ENCODE results near the gene CDKN2D. TPM values are rescaled to one million over a fixed set of nuclear protein-coding genes. Genes with fewer than 3 reads are reported as not detected.

CDKN2D gene
- total RNA-seq, 1 experiment from 2014 or later: 3.3 TPM

- 0 out of 2 replicates have a peak, but pooled peaks have one; percentile 9 for ATAC-seq
- CTCF ChIA-PET: interaction anchor here (0.8 to 3.4 kb wide), 7 partner anchors 22 to 98 kb away, joined by 3 to 46 read pairs (median 5); partner anchors contain the start of gene SLC44A2
Measured at GRCh38 chr19:10603084-10603872, 34.5 kb upstream of the CDKN2D start.

DNA sequence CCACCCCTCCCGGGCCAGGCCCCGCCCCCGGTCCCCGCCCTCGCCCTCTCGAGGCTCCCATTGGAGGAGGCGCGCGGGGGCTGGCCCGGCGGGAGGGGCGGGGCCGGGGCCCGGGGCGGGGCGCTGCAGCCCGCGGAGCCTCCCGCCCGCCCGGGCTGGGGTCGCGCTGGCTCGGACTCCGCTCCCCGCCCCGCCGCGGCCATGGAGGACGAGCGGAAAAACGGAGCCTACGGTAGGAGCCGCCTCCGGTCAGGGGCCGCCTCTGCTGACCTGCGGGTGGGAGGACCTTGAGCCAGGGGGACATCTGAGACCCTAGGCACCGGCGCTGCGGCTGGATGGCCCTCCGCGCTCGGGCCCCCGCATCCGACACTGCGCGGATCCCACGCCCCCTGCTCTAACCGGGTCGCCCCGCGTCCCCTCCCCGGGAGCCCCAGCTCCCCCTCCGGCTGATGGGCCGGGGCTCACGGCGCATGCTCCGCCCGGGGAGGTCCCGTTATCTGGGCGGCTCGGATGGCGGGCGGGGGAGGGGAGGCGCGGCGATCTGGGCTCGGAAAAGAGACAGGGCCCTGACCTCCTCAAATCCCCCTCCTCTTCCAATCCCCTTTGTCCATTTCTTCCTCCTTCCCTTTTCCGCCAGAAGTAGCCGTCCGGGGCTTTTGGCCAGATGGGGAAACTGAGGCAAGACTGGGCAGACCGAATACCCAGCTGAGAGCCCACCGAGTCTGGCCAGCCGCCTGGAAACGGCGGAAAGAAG, 33.7 kb upstream of the CDKN2D start:
- H3K4me1 Mint-ChIP-seq: peaks cover 12% of the 10 kb centered on the region
- peaks cover 5% of the 10 kb centered on the region; the same call in 1 of the 2 replicates for H3K36me3 Mint-ChIP-seq
- H3K9me3 Mint-ChIP-seq: peaks cover 6% of the 10 kb centered on the region
- ChIA-PET CTCF (interaction anchor here (0.5 to 3.4 kb wide), 15 partner anchors 21 to 221 kb away, joined by 3 to 46 read pairs (median 5); partner anchors contain the start of gene SLC44A2), POLR2A (interaction anchor here (0.7 kb wide), 2 partner anchors 21 to 40 kb away, joined by 3 read pairs; no protein-coding TSS in a partner anchor)
- peaks cover 18% of the 10 kb centered on the region for H3K27me3 Mint-ChIP-seq (ENCODE audit: low read depth)
- peak; percentile 91 for DNase-seq (ENCODE audit: low spot score)
- ATAC-seq: peak; percentile 95
- H3K4me3 Mint-ChIP-seq: peak overlapping the region; percentile 84
- no peak overlapping the region for H3K27ac Mint-ChIP-seq
- TF ChIP-seq ZNF416 (CRISPR knock-in tag; IDR thresholded peaks at IDR 0.05) (no peak), FOXP1 (CRISPR knock-in tag; IDR thresholded peaks at IDR 0.05; ENCODE audit: borderline replicate concordance) (peak; percentile 60; the same call in 1 of the 2 replicates), ZNF232 (CRISPR knock-in tag; IDR thresholded peaks at IDR 0.05) (no peak), IRF1 (CRISPR knock-in tag; IDR thresholded peaks at IDR 0.05) (0 out of 2 replicates have a peak, but pooled peaks have one; percentile 14), ETV6 (CRISPR knock-in tag; IDR thresholded peaks at IDR 0.05) (peak; percentile 62; the same call in 1 of the 2 replicates), ZNF671 (CRISPR knock-in tag; IDR thresholded peaks at IDR 0.05) (no peak), FOXP4 (CRISPR knock-in tag; IDR thresholded peaks at IDR 0.05) (peak; percentile 48; the same call in 1 of the 2 replicates)
- TF ChIP-seq, protein P1, sequence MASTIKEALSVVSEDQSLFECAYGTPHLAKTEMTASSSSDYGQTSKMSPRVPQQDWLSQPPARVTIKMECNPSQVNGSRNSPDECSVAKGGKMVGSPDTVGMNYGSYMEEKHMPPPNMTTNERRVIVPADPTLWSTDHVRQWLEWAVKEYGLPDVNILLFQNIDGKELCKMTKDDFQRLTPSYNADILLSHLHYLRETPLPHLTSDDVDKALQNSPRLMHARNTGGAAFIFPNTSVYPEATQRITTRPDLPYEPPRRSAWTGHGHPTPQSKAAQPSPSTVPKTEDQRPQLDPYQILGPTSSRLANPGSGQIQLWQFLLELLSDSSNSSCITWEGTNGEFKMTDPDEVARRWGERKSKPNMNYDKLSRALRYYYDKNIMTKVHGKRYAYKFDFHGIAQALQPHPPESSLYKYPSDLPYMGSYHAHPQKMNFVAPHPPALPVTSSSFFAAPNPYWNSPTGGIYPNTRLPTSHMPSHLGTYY (CRISPR knock-in tag; IDR thresholded peaks at IDR 0.05): no peak
- TF ChIP-seq, protein P2, sequence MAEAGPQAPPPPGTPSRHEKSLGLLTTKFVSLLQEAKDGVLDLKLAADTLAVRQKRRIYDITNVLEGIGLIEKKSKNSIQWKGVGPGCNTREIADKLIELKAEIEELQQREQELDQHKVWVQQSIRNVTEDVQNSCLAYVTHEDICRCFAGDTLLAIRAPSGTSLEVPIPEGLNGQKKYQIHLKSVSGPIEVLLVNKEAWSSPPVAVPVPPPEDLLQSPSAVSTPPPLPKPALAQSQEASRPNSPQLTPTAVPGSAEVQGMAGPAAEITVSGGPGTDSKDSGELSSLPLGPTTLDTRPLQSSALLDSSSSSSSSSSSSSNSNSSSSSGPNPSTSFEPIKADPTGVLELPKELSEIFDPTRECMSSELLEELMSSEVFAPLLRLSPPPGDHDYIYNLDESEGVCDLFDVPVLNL (CRISPR knock-in tag; IDR thresholded peaks at IDR 0.05; ENCODE audit: borderline replicate concordance, low read depth): no peak
- TF ChIP-seq, protein P3, sequence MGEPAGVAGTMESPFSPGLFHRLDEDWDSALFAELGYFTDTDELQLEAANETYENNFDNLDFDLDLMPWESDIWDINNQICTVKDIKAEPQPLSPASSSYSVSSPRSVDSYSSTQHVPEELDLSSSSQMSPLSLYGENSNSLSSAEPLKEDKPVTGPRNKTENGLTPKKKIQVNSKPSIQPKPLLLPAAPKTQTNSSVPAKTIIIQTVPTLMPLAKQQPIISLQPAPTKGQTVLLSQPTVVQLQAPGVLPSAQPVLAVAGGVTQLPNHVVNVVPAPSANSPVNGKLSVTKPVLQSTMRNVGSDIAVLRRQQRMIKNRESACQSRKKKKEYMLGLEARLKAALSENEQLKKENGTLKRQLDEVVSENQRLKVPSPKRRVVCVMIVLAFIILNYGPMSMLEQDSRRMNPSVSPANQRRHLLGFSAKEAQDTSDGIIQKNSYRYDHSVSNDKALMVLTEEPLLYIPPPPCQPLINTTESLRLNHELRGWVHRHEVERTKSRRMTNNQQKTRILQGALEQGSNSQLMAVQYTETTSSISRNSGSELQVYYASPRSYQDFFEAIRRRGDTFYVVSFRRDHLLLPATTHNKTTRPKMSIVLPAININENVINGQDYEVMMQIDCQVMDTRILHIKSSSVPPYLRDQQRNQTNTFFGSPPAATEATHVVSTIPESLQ (CRISPR knock-in tag; IDR thresholded peaks at IDR 0.05): no peak
- TF ChIP-seq, protein P4, sequence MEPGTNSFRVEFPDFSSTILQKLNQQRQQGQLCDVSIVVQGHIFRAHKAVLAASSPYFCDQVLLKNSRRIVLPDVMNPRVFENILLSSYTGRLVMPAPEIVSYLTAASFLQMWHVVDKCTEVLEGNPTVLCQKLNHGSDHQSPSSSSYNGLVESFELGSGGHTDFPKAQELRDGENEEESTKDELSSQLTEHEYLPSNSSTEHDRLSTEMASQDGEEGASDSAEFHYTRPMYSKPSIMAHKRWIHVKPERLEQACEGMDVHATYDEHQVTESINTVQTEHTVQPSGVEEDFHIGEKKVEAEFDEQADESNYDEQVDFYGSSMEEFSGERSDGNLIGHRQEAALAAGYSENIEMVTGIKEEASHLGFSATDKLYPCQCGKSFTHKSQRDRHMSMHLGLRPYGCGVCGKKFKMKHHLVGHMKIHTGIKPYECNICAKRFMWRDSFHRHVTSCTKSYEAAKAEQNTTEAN (CRISPR knock-in tag; IDR thresholded peaks at IDR 0.05): peak; percentile 46; the same call in 1 of the 2 replicates
- TF ChIP-seq, protein P5, sequence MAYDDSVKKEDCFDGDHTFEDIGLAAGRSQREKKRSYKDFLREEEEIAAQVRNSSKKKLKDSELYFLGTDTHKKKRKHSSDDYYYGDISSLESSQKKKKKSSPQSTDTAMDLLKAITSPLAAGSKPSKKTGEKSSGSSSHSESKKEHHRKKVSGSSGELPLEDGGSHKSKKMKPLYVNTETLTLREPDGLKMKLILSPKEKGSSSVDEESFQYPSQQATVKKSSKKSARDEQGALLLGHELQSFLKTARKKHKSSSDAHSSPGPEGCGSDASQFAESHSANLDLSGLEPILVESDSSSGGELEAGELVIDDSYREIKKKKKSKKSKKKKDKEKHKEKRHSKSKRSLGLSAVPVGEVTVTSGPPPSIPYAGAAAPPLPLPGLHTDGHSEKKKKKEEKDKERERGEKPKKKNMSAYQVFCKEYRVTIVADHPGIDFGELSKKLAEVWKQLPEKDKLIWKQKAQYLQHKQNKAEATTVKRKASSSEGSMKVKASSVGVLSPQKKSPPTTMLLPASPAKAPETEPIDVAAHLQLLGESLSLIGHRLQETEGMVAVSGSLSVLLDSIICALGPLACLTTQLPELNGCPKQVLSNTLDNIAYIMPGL (CRISPR knock-in tag; IDR thresholded peaks at IDR 0.05): peak; percentile 29; the same call in 1 of the 2 replicates
- TF ChIP-seq, protein P6, sequence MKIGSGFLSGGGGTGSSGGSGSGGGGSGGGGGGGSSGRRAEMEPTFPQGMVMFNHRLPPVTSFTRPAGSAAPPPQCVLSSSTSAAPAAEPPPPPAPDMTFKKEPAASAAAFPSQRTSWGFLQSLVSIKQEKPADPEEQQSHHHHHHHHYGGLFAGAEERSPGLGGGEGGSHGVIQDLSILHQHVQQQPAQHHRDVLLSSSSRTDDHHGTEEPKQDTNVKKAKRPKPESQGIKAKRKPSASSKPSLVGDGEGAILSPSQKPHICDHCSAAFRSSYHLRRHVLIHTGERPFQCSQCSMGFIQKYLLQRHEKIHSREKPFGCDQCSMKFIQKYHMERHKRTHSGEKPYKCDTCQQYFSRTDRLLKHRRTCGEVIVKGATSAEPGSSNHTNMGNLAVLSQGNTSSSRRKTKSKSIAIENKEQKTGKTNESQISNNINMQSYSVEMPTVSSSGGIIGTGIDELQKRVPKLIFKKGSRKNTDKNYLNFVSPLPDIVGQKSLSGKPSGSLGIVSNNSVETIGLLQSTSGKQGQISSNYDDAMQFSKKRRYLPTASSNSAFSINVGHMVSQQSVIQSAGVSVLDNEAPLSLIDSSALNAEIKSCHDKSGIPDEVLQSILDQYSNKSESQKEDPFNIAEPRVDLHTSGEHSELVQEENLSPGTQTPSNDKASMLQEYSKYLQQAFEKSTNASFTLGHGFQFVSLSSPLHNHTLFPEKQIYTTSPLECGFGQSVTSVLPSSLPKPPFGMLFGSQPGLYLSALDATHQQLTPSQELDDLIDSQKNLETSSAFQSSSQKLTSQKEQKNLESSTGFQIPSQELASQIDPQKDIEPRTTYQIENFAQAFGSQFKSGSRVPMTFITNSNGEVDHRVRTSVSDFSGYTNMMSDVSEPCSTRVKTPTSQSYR (CRISPR knock-in tag; IDR thresholded peaks at IDR 0.05): no peak

More at GRCh38 chr19:10603084-10603872, 34.5 kb upstream of the CDKN2D start:
- H3K27ac Mint-ChIP-seq: no peak overlapping the region
- peaks cover 5% of the 10 kb centered on the region; the same call in 1 of the 2 replicates for H3K36me3 Mint-ChIP-seq
- peak overlapping the region; percentile 84 for H3K4me3 Mint-ChIP-seq
- peaks cover 12% of the 10 kb centered on the region for H3K4me1 Mint-ChIP-seq
- H3K27me3 Mint-ChIP-seq (ENCODE audit: low read depth): peaks cover 18% of the 10 kb centered on the region
- DNase-seq (ENCODE audit: low spot score): peak; percentile 36
- H3K9me3 Mint-ChIP-seq: peaks cover 6% of the 10 kb centered on the region
- POLR2A ChIA-PET: no interaction called here
- TF ChIP-seq USF2 (CRISPR knock-in tag; IDR thresholded peaks at IDR 0.05): peak; percentile 27; the same call in 1 of the 2 replicates
- no peak for TF ChIP-seq FOXK1 (CRISPR knock-in tag; IDR thresholded peaks at IDR 0.05)

Measured in WTC11 (cell line).